Erythroblast (primary cell): Measurements from ENCODE around the gene FSTL4.

Experiments
- GATA1 ChIP-seq: IDR thresholded peaks from 2 replicates; pipeline ENCODE4 v1.6.1; 2011; ENCODE audit warnings: low read depth, mild to moderate bottlenecking, control low read depth, low read length, moderate library complexity
- POLR2A ChIP-seq: IDR thresholded peaks from 2 replicates; pipeline ENCODE4 v1.6.1; 2011; ENCODE audit warnings: mild to moderate bottlenecking, low read length

DNA sequence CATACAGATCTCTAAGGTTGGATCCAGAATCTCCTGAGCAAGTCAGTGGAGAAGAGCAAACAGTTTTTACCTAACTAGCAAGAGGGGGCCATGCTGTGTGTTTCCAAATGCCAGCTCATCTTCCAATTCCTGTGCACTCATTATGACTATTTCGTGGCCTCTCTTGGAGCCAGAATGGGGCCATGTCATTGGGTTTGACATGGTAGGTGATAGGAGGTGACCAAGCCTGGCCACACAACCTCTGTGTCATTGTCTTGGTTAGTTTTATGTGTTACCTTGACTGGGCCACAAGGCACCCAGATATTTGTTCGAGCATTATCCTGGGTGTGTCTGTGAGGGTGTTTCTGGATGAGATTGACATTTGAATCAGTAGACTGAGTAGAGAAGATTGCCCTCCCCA lies 354.4 kb downstream of the FSTL4 start:
- TF ChIP-seq POLR2A (no peak), GATA1 (no peak)
